Stimulated activated CD4-positive, alpha-beta T cell treated with anti-CD3 and anti-CD28 coated beads, TNF-alpha, amount 100 ng/mL, for 48 hours (primary cell): ENCODE data around the gene LGALS4.
A peak's percentile ranks its signal among the peaks of the same experiment; 100 is the strongest.
"Not testable (repeated sequence)": the region's sequence is repeated elsewhere in the genome, so short reads cannot be mapped to it uniquely, and the experiment has no call there.

Source experiments
- DNase-seq, 3 donors: peaks; one replicate each; pipeline ENCODE4 v3.0.0-alpha.2; 2020; ENCODE audit warnings: low read depth in 3 of 3

Gene LGALS4

GRCh38 chr19:38770949-38771275 lies 41.8 kb downstream of the LGALS4 start:
- not testable (repeated sequence) for DNase-seq

- DNase-seq = not testable (repeated sequence)
Observed at GRCh38 chr19:38770228-38770948, 42.4 kb downstream of the LGALS4 start.

GRCh38 chr19:38769635-38770211 lies 43.0 kb downstream of the LGALS4 start:
- peak; percentile 76 to 84 (median 80) for DNase-seq

- no peak for DNase-seq
Observed at GRCh38 chr19:38766276-38767047, 46.3 kb downstream of the LGALS4 start.

GRCh38 chr19:38765214-38765613 lies 47.5 kb downstream of the LGALS4 start:
- DNase-seq = no peak

GRCh38 chr19:38763795-38764220 lies 48.9 kb downstream of the LGALS4 start:
- no peak for DNase-seq

GRCh38 chr19:38761884-38762389 lies 50.8 kb downstream of the LGALS4 start:
- DNase-seq = not testable (repeated sequence)

- not testable (repeated sequence) for DNase-seq
Observed at GRCh38 chr19:38760805-38761517, 51.8 kb downstream of the LGALS4 start.

- DNase-seq = no peak
Observed at GRCh38 chr19:38759590-38760003, 53.1 kb downstream of the LGALS4 start.

- DNase-seq = not testable (repeated sequence)
Observed at GRCh38 chr19:38754196-38754595, 58.5 kb downstream of the LGALS4 start.

GRCh38 chr19:38753783-38754182 lies 59.0 kb downstream of the LGALS4 start:
- DNase-seq = not testable (repeated sequence)
